ENCODE data around the gene AP1G2. TPM values are rescaled to one million over a fixed set of nuclear protein-coding genes. Genes with fewer than 3 reads are reported as not detected.

Gene AP1G2
- total RNA-seq, 1 experiment from 2014 or later, result 14.9 TPM

DNA sequence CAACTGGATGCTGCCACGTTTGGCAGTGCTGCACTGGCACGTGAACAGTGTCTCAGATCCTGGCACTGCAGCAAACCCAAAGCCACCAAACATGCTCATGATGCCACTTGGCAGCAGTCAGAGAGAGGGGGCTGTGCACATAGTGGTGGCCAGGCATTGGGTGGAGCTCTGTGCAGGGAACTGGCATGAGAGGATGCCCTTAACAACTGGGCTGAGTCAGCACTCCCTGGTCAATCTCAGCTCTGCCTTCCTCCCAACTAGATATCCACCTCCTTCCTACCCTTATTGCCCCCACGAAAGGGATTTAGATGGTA is 53.0 kb downstream of the AP1G2 start:
- no peak for DNase-seq (ENCODE audit: low read depth, low spot score)
- in situ Hi-C loops (cut with HindIII; ENCODE audit: low pct_unique_long_range_greater_than_20kb, low sequenced_read_pairs), result no loop called here

DNA sequence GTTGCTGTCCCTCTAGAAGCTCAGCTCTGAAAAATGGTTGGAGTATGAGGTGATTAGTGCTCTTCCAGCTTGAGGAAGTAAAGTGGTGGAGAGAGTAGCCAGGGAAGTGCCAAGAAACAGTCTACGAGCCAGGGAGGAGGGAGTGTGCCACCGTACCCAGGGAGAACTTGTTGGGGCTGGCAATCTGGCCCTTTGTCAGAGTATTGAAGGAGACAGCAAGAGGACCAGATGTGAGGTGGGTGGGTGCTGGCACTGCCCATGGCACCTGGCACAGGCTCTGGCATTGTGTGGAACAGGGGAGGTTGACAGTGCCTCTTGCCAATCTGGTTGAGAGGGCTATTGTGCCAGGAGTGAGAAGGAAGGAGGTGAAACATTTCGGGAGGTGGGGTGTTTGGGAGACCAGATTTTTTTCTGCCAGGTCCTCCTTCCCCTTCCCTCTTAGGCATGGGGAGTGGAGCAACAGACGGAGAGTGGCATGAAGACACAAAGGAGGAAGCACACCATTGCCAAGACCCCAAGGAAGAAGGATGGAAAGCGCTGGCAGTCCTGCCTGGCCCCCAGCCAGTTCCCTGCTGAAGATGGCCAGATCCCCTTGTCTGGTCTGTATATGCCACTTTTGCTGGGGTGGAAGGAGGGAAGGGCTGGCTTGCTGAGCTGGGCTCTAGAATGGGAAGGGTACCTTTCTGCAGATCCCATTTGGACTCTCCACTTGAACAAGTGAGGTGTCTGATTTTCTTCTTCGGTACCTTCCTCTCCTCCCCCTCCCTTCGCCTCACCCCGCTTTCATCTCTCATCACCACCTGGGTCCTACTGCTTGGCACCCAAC is 53.6 kb downstream of the AP1G2 start:
- DNase-seq (ENCODE audit: low read depth, low spot score), result no peak
- in situ Hi-C loops (cut with HindIII; ENCODE audit: low pct_unique_long_range_greater_than_20kb, low sequenced_read_pairs), result no loop called here

DNA sequence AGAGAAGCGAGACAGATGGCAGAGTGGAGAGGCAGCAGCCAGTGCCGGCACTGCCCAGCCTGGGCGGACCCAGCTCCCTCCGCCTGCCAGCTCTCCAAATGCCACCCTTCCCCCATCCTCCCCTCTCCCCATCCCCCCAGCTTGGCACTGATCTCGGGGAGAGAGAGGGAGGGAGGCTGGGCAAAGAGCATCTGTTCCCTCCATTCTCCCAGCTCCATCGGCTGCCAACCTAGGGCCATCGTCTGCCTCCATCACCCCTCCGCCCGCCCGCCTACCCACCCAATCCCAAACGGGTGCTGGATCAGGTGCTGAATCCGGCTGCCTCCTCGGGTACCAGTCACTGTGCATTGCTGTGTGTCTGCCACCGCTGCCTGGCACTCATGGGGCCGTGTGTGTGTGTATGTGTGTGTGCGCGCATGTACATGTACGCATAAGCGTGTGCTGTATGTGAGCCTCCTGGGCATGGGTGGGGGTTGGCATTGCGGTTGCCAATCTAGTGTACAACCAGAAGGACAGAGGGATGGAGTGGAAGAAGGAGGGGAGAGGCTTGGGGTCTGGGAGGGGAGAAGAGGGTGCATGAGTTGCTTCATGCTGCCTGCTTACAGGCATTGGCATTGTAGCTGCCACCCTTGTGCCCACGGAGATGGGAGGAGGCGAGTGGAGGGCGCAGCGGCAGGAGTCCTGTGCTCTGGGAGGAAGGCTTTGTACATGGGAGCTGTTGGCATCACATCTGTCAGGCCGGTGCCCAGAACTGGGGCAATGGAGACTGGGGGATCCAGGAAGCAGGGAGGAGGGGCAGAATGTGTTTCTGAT is 54.4 kb downstream of the AP1G2 start:
- DNase-seq (ENCODE audit: low read depth, low spot score), result no peak
- in situ Hi-C loops (cut with HindIII; ENCODE audit: low pct_unique_long_range_greater_than_20kb, low sequenced_read_pairs), result no loop called here

DNA sequence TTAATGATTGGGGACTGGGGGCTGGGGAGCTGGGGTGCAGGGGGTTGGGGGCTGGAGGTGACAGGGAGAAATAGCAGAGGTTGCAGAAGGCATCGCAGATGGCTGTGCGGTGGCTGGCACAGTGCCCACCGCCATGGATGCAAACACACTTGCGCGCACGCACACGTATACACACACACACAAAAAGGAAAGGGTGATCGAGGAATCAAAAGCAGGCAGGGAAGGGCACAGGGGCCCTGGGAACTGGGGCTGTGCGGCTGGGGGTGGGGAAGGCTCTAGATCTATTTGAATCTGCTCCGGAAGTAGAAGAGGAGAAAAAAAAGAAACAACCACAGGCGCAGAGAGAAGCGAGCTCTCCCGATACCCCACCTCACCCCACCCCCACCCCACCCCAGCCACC is 55.4 kb downstream of the AP1G2 start:
- in situ Hi-C loops (cut with HindIII; ENCODE audit: low pct_unique_long_range_greater_than_20kb, low sequenced_read_pairs), result no loop called here
- DNase-seq (ENCODE audit: low read depth, low spot score), result no peak

Other genes with a start within 250 kb of the AP1G2 start
- gene PABPN1, start 246.3 kb downstream of the AP1G2 start, total RNA-seq (2014; rRNA removed; shearing (Covaris generic)), result 45.9 and 50.8 TPM in 2 replicates
- 9.5 and 10.7 TPM in 2 replicates for gene SLC22A17, start 214.9 kb downstream of the AP1G2 start, total RNA-seq (2014; rRNA removed; shearing (Covaris generic))
- not detected in 2 replicates for gene EFS, start 202.6 kb downstream of the AP1G2 start, total RNA-seq (2014; rRNA removed; shearing (Covaris generic))
- not detected in 2 replicates for gene IL25, start 195.0 kb downstream of the AP1G2 start, total RNA-seq (2014; rRNA removed; shearing (Covaris generic))
- not detected in 2 replicates for gene CMTM5, start 190.7 kb downstream of the AP1G2 start, total RNA-seq (2014; rRNA removed; shearing (Covaris generic))
- not detected in 2 replicates for gene MYH6, start 159.5 kb downstream of the AP1G2 start, total RNA-seq (2014; rRNA removed; shearing (Covaris generic))
- gene MYH7, start 132.1 kb downstream of the AP1G2 start, total RNA-seq (2014; rRNA removed; shearing (Covaris generic)), result 0.05 TPM in 1 of 2 replicates, not detected in the other
- gene NGDN, start 98.1 kb downstream of the AP1G2 start, total RNA-seq (2014; rRNA removed; shearing (Covaris generic)), result 61.6 and 63.6 TPM in 2 replicates
- not detected in 2 replicates for gene ZFHX2, start 16.0 kb downstream of the AP1G2 start, total RNA-seq (2014; rRNA removed; shearing (Covaris generic))
- 9.5 and 11.9 TPM in 2 replicates for gene THTPA, start 11.5 kb downstream of the AP1G2 start, total RNA-seq (2014; rRNA removed; shearing (Covaris generic))
- not detected in 2 replicates for gene JPH4, start 11.0 kb upstream of the AP1G2 start, total RNA-seq (2014; rRNA removed; shearing (Covaris generic))
- 0.42 and 1.5 TPM in 2 replicates for gene DHRS2, start 68.6 kb upstream of the AP1G2 start, total RNA-seq (2014; rRNA removed; shearing (Covaris generic))

All from SK-MEL-5 (cell line).